Endodermal cell (in vitro differentiated cells): ENCODE measurements around the gene HDAC4. TPM values are rescaled to one million over a fixed set of nuclear protein-coding genes. Genes with fewer than 3 reads are reported as not detected.

Source experiments
- DNase-seq: peaks from one replicate; pipeline ENCODE4 v3.0.0-alpha.2; 2017
- H3K27ac ChIP-seq: 2 replicates; pipeline ENCODE4 v1.5.1; 2013; ENCODE audit warnings: mild to moderate bottlenecking, low read depth, low read length, moderate library complexity
- H3K27me3 ChIP-seq: 2 replicates; pipeline ENCODE4 v1.6.1; 2013; ENCODE audit warnings: mild to moderate bottlenecking, low read length, moderate library complexity; ENCODE audit not compliant: insufficient read depth, control insufficient read depth, poor library complexity, severe bottlenecking
- H3K36me3 ChIP-seq: 2 replicates; pipeline ENCODE4 v1.7.0; 2013; ENCODE audit warnings: mild to moderate bottlenecking, low read length, moderate library complexity; ENCODE audit not compliant: control insufficient read depth, insufficient read depth
- H3K4me1 ChIP-seq: one replicate; pipeline ENCODE4 v1.7.0; 2013; ENCODE audit warnings: low read length; ENCODE audit not compliant: control insufficient read depth, insufficient read depth
- H3K4me3 ChIP-seq: 2 replicates; pipeline ENCODE4 v1.5.1; 2013; ENCODE audit warnings: mild to moderate bottlenecking, low read length, moderate library complexity
- H3K9ac ChIP-seq: 2 replicates; pipeline ENCODE4 v1.6.1; 2013; ENCODE audit warnings: mild to moderate bottlenecking, low read length, moderate library complexity; ENCODE audit not compliant: poor library complexity, severe bottlenecking; ENCODE audit errors: extremely low read depth
- H3K9me3 ChIP-seq: 2 replicates; pipeline ENCODE4 v1.6.1; 2013; ENCODE audit warnings: mild to moderate bottlenecking, low read length, moderate library complexity; ENCODE audit not compliant: control insufficient read depth
- H3K27ac Mint-ChIP-seq: 2 replicates; pipeline ENCODE4 v1.8.0; 2020; ENCODE audit warnings: mixed read lengths
- H3K27me3 Mint-ChIP-seq: 2 replicates; pipeline ENCODE4 v1.8.0; 2021; ENCODE audit warnings: mild to moderate bottlenecking, mixed read lengths; ENCODE audit not compliant: insufficient read depth
- H3K36me3 Mint-ChIP-seq: 2 replicates; pipeline ENCODE4 v1.8.0; 2020; ENCODE audit warnings: low read depth, mixed read lengths
- H3K4me1 Mint-ChIP-seq: 2 replicates; pipeline ENCODE4 v1.8.0; 2020; ENCODE audit warnings: mixed read lengths
- H3K4me3 Mint-ChIP-seq: 2 replicates; pipeline ENCODE4 v1.8.0; 2020; ENCODE audit warnings: mild to moderate bottlenecking, moderate library complexity, mixed read lengths
- H3K9me3 Mint-ChIP-seq: 2 replicates; pipeline ENCODE4 v1.8.0; 2020; ENCODE audit warnings: mild to moderate bottlenecking, mixed read lengths
- CTCF ChIP-seq: fragments of 200-600 bp; sonication (generic); conservative IDR thresholded peaks from 2 replicates; pipeline ENCODE4 v1.5.0; 2021; ENCODE audit warnings: antibody characterized with exemption, mild to moderate bottlenecking
- WGBS, 2 experiments: methylation state at CpG; one replicate each; pipeline versions ENCODE4 v1.1.5 to v1.1.7; 2013; ENCODE audit warnings: missing lambda C conversion rate in 2 of 2, mixed read lengths in 1 of 2; ENCODE audit not compliant: insufficient coverage in 1 of 2, insufficient read length in 1 of 2; 5-methylcytosine and 5-hydroxymethylcytosine counted together
- total RNA-seq, 2 donors: library from RNA; stranded (reverse); fragmentation: NEBNext Ultra II Directional in 1 of 2; extraction: Animal tissue kit (Norgen Biotek cat#: 25700) in 1 of 2; gene quantifications; 2 replicates in 1 of 2; 3 replicates in 1 of 2; pipeline ENCODE4 v1.2.1, GENCODE V29; 2021

Gene HDAC4
- total RNA-seq, 2 donors from 2014 or later, result 45.7 to 51.2 TPM

- no peak for DNase-seq
Observed at GRCh38 chr2:239224199-239224570, 176.6 kb downstream of the HDAC4 start.

DNA sequence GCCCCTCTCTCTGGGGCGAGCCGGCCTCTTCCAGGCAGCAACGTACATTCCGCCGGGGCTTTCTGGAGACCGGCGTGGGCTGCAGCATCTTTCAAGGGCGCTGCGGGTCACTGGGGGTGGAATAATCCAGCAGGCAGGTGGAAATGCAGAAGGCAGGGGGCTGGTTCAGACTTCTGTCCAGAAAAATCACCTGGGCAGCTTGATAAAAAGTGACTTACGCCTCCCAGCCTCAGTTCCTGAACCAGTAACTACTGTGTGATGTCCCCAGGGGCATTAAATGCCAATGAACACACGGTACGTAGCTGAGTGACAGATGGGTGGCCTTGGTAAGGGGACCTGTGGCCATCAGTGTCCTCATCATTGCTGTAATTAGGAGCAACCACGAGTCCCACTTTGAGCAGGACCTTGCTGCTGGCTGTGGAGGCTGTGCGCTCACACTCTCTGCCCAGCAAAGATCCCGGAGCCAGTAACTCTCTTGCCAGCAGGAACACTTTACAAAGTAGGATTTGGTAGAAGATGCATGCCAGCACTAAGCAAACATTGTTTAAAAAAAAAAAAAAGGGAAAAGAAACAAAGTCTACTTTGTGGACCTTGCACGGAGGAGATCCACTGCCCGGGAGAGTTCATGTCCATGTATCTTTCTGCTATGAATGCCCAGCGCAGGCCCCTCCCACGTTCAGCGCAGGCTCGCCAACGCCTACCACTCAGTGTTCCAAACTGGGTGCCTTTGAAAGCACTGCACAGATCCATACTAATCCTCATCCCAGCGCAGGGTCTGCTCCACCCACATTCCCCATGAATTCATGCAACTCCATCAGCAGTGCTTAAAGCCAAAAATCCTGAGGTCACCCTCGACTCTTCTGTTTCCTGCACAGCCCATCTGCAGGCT lies 177.3 kb downstream of the HDAC4 start:
- TF ChIP-seq CTCF, result no peak

More at GRCh38 chr2:239224199-239224570, 176.6 kb downstream of the HDAC4 start:
- no peaks in the 10 kb centered on the region for H3K9me3 Mint-ChIP-seq
- Histone ChIP-seq H3K27ac (no peak overlapping the region), H3K27me3 (no peaks in the 10 kb centered on the region), H3K4me1 (no peaks in the 10 kb centered on the region), H3K9ac (no peak overlapping the region), H3K9me3 (no peaks in the 10 kb centered on the region), H3K4me3 (no peak overlapping the region), H3K36me3 (no peaks in the 10 kb centered on the region)
- H3K4me1 Mint-ChIP-seq, result peaks cover 11% of the 10 kb centered on the region
- H3K36me3 Mint-ChIP-seq, result no peaks in the 10 kb centered on the region
- no peak overlapping the region for H3K4me3 Mint-ChIP-seq
- H3K27ac Mint-ChIP-seq, result no peak overlapping the region
- 91 to 92% methylated on average over 10 to 13 of the region's 13 CpGs for WGBS, 2 experiments
- no peak for TF ChIP-seq CTCF
- H3K27me3 Mint-ChIP-seq, result no peaks in the 10 kb centered on the region

DNA sequence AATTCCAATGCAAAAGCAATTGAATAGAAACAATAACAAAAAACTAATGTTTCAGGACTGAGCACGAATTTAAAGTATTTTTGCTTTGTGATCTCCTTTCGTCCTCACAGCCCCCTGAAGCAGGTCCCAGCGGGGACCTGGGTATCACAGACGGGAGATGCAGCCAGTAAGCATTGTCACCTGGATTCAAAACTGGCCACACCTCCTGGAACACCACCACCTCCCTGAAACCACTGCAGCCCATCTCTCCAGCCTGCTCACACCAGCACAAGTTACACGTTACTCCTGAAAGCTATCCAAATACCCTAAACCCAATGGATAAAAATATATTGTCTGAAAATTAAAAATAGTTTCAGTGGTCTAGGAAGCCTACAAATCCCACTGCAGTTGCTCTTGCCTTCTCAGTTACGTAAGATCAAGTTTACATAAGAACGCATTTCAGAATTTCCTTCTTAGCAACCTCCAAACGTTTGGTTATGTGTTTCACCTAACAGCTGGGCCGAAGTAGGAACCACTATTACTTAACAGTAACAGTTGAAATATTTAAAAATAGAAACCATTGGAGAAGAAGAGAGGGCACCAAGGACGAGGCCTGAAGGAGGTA lies 178.0 kb downstream of the HDAC4 start:
- Histone ChIP-seq H3K4me1 (no peaks in the 10 kb centered on the region), H3K9me3 (no peaks in the 10 kb centered on the region), H3K36me3 (no peaks in the 10 kb centered on the region), H3K27ac (no peak overlapping the region), H3K9ac (no peak overlapping the region), H3K4me3 (no peak overlapping the region), H3K27me3 (no peaks in the 10 kb centered on the region)
- H3K36me3 Mint-ChIP-seq, result no peaks in the 10 kb centered on the region
- TF ChIP-seq CTCF, result no peak
- no peaks in the 10 kb centered on the region for H3K9me3 Mint-ChIP-seq
- no peaks in the 10 kb centered on the region for H3K27me3 Mint-ChIP-seq
- WGBS, 2 experiments, result 78 to 100% methylated on average over 4 to 10 of the region's 10 CpGs
- H3K4me1 Mint-ChIP-seq, result peaks cover 11% of the 10 kb centered on the region
- H3K27ac Mint-ChIP-seq, result no peak overlapping the region
- DNase-seq, result no peak
- H3K4me3 Mint-ChIP-seq, result no peak overlapping the region

More for the DNA sequence above, 177.3 kb downstream of the HDAC4 start:
- Histone ChIP-seq H3K9ac (no peak overlapping the region), H3K4me1 (no peaks in the 10 kb centered on the region), H3K9me3 (no peaks in the 10 kb centered on the region), H3K36me3 (no peaks in the 10 kb centered on the region), H3K27ac (no peak overlapping the region), H3K27me3 (no peaks in the 10 kb centered on the region), H3K4me3 (no peak overlapping the region)
- H3K27me3 Mint-ChIP-seq, result no peaks in the 10 kb centered on the region
- H3K36me3 Mint-ChIP-seq, result no peaks in the 10 kb centered on the region
- no peak overlapping the region for H3K4me3 Mint-ChIP-seq
- peaks cover 11% of the 10 kb centered on the region for H3K4me1 Mint-ChIP-seq
- no peak overlapping the region for H3K27ac Mint-ChIP-seq
- WGBS, 2 experiments, result 91 to 95% methylated on average over 15 to 24 of the region's 24 CpGs
- H3K9me3 Mint-ChIP-seq, result no peaks in the 10 kb centered on the region
- DNase-seq, result no peak
